Type B pancreatic cell (in vitro differentiated cells): ENCODE measurements around the gene PARP15. TPM values are rescaled to one million over a fixed set of nuclear protein-coding genes. Genes with fewer than 3 reads are reported as not detected.

ENCODE experiments used
- DNase-seq: peaks from one replicate; pipeline ENCODE4 v3.0.0; 2021; ENCODE audit warnings: mixed read lengths; ENCODE audit not compliant: unreplicated experiment; ENCODE audit errors: extremely low spot score
- H3K27ac Mint-ChIP-seq: 2 replicates; pipeline ENCODE4 v1.8.0; 2021; ENCODE audit warnings: mild to moderate bottlenecking, mixed read lengths
- H3K27me3 Mint-ChIP-seq: 2 replicates; pipeline ENCODE4 v1.8.0; 2021; ENCODE audit warnings: mixed read lengths
- H3K36me3 Mint-ChIP-seq: 2 replicates; pipeline ENCODE4 v1.8.0; 2021; ENCODE audit warnings: mixed read lengths
- H3K4me1 Mint-ChIP-seq: one replicate; pipeline ENCODE4 v1.8.0; 2021; ENCODE audit warnings: mixed read lengths; ENCODE audit not compliant: unreplicated experiment
- H3K4me3 Mint-ChIP-seq: 2 replicates; pipeline ENCODE4 v1.8.0; 2021; ENCODE audit warnings: mild to moderate bottlenecking, mixed read lengths
- H3K9me3 Mint-ChIP-seq: 2 replicates; pipeline ENCODE4 v1.8.0; 2021; ENCODE audit warnings: mixed read lengths
- CTCF ChIP-seq: fragments of 200-600 bp; sonication (generic); conservative IDR thresholded peaks from 2 replicates; pipeline ENCODE4 v1.5.0; 2021; ENCODE audit warnings: antibody characterized with exemption, mild to moderate bottlenecking
- total RNA-seq: library from RNA; stranded (reverse); gene quantifications from 2 replicates; pipeline ENCODE4 v1.2.1, GENCODE V29; 2021; ENCODE audit warnings: low replicate concordance

The PARP15 gene
- total RNA-seq, 1 donor from 2014 or later = 0.29 TPM

GRCh38 chr3:122662505-122662904 is 85.1 kb downstream of the PARP15 start:
- Mint-ChIP-seq H3K9me3 (peaks cover 7% of the 10 kb centered on the region), H3K36me3 (no peaks in the 10 kb centered on the region), H3K4me1 (no peaks in the 10 kb centered on the region), H3K27ac (no peak overlapping the region), H3K4me3 (no peak overlapping the region), H3K27me3 (peaks cover 20% of the 10 kb centered on the region)
- no peak for TF ChIP-seq CTCF
- DNase-seq = no peak

- DNase-seq = no peak
- no peak for TF ChIP-seq CTCF
- Mint-ChIP-seq H3K27ac (no peak overlapping the region), H3K27me3 (peaks cover 14% of the 10 kb centered on the region), H3K4me1 (no peaks in the 10 kb centered on the region), H3K9me3 (peaks cover 7% of the 10 kb centered on the region), H3K36me3 (no peaks in the 10 kb centered on the region), H3K4me3 (no peak overlapping the region)
Measured at GRCh38 chr3:122665226-122665786, 87.9 kb downstream of the PARP15 start.

GRCh38 chr3:122665881-122666280 is 88.4 kb downstream of the PARP15 start:
- Mint-ChIP-seq H3K36me3 (no peaks in the 10 kb centered on the region), H3K27me3 (peaks cover 9% of the 10 kb centered on the region), H3K27ac (no peak overlapping the region), H3K4me1 (no peaks in the 10 kb centered on the region), H3K4me3 (no peak overlapping the region), H3K9me3 (peaks cover 1% of the 10 kb centered on the region)
- no peak for DNase-seq
- TF ChIP-seq CTCF = no peak

- Mint-ChIP-seq H3K27me3 (no peaks in the 10 kb centered on the region), H3K36me3 (no peaks in the 10 kb centered on the region), H3K27ac (no peak overlapping the region), H3K9me3 (no peaks in the 10 kb centered on the region), H3K4me1 (no peaks in the 10 kb centered on the region), H3K4me3 (no peak overlapping the region)
- TF ChIP-seq CTCF = no peak
- DNase-seq = no peak
Measured at GRCh38 chr3:122668930-122669730, 91.7 kb downstream of the PARP15 start.

- DNase-seq = no peak
- no peaks in the 10 kb centered on the region for H3K36me3 Mint-ChIP-seq
- H3K9me3 Mint-ChIP-seq = no peaks in the 10 kb centered on the region
- no peaks in the 10 kb centered on the region for H3K27me3 Mint-ChIP-seq
- H3K4me1 Mint-ChIP-seq = no peaks in the 10 kb centered on the region
- no peak for TF ChIP-seq CTCF
- no peak overlapping the region for H3K27ac Mint-ChIP-seq
- no peak overlapping the region for H3K4me3 Mint-ChIP-seq
Measured at GRCh38 chr3:122671553-122671952, 94.1 kb downstream of the PARP15 start.
